Activated effector memory CD4-positive, alpha-beta T cell treated with Interleukin-2 at 50 U/mL for 16 hours (primary cell): ENCODE measurements around the gene NT5M.
A peak's percentile ranks its signal among the peaks of the same experiment; 100 is the strongest.
"Not testable (repeated sequence)": the region's sequence is repeated elsewhere in the genome, so short reads cannot be mapped to it uniquely, and the experiment has no call there.

ENCODE experiments used
- DNase-seq: peaks from one replicate; pipeline ENCODE4 v3.0.0-alpha.2; 2020

Gene NT5M

GRCh38 chr17:17377071-17377967, 74.1 kb downstream of the NT5M start:
- DNase-seq = no peak

- no peak for DNase-seq
Observed at GRCh38 chr17:17379197-17379991, 76.2 kb downstream of the NT5M start.

GRCh38 chr17:17380145-17380925, 77.2 kb downstream of the NT5M start:
- no peak for DNase-seq

- DNase-seq = no peak
Observed at GRCh38 chr17:17381446-17382064, 78.4 kb downstream of the NT5M start.

GRCh38 chr17:17382065-17382459, 78.9 kb downstream of the NT5M start:
- no peak for DNase-seq

GRCh38 chr17:17382971-17383370, 79.8 kb downstream of the NT5M start:
- DNase-seq = no peak

- DNase-seq = not testable (repeated sequence)
Observed at GRCh38 chr17:17383431-17384290, 80.5 kb downstream of the NT5M start.

GRCh38 chr17:17384291-17384615, 81.1 kb downstream of the NT5M start:
- DNase-seq = no peak

- no peak for DNase-seq
Observed at GRCh38 chr17:17384961-17385360, 81.8 kb downstream of the NT5M start.

- no peak for DNase-seq
Observed at GRCh38 chr17:17385491-17385890, 82.3 kb downstream of the NT5M start.

GRCh38 chr17:17386094-17386800, 83.1 kb downstream of the NT5M start:
- no peak for DNase-seq

GRCh38 chr17:17387017-17387497, 83.9 kb downstream of the NT5M start:
- DNase-seq = no peak

GRCh38 chr17:17387498-17388362, 84.6 kb downstream of the NT5M start:
- no peak for DNase-seq

- DNase-seq = no peak
Observed at GRCh38 chr17:17388657-17389496, 85.7 kb downstream of the NT5M start.

GRCh38 chr17:17391668-17392370, 88.6 kb downstream of the NT5M start:
- peak; percentile 52 for DNase-seq

GRCh38 chr17:17393976-17394375, 90.8 kb downstream of the NT5M start:
- no peak for DNase-seq

GRCh38 chr17:17394494-17394893, 91.3 kb downstream of the NT5M start:
- DNase-seq = no peak

- no peak for DNase-seq
Observed at GRCh38 chr17:17395246-17395802, 92.2 kb downstream of the NT5M start.
